Endothelial cell (in vitro differentiated cells): ENCODE measurements around the gene TNIP2. TPM values are rescaled to one million over a fixed set of nuclear protein-coding genes. Genes with fewer than 3 reads are reported as not detected.

Source experiments
- DNase-seq: peaks from one replicate; pipeline ENCODE4 v3.0.0; 2021; ENCODE audit warnings: low spot score
- H3K27ac Mint-ChIP-seq: one replicate; pipeline ENCODE4 v1.8.0; 2021; ENCODE audit warnings: mixed read lengths, inconsistent platforms; ENCODE audit not compliant: unreplicated experiment
- H3K27me3 Mint-ChIP-seq: one replicate; pipeline ENCODE4 v1.8.0; 2021; ENCODE audit warnings: mild to moderate bottlenecking, moderate library complexity, mixed read lengths, inconsistent platforms; ENCODE audit not compliant: unreplicated experiment
- H3K36me3 Mint-ChIP-seq: one replicate; pipeline ENCODE4 v1.8.0; 2021; ENCODE audit warnings: mild to moderate bottlenecking, low read depth, mixed read lengths, inconsistent platforms; ENCODE audit not compliant: unreplicated experiment
- H3K4me1 Mint-ChIP-seq: one replicate; pipeline ENCODE4 v1.8.0; 2021; ENCODE audit warnings: mild to moderate bottlenecking, mixed read lengths, inconsistent platforms; ENCODE audit not compliant: unreplicated experiment
- H3K4me3 Mint-ChIP-seq: one replicate; pipeline ENCODE4 v1.8.0; 2021; ENCODE audit warnings: mild to moderate bottlenecking, mixed read lengths, inconsistent platforms; ENCODE audit not compliant: unreplicated experiment
- H3K9me3 Mint-ChIP-seq: one replicate; pipeline ENCODE4 v1.8.0; 2021; ENCODE audit warnings: mixed read lengths, inconsistent platforms; ENCODE audit not compliant: unreplicated experiment
- total RNA-seq: library from RNA; stranded (reverse); fragmentation: NEBNext Ultra II Directional; extraction: Animal tissue kit (Norgen Biotek cat#: 25700); gene quantifications from one replicate; pipeline ENCODE4 v1.2.1, GENCODE V29; 2021; ENCODE audit not compliant: unreplicated experiment
- TF ChIP-seq, protein P1 (sequence below): fragments of 200-600 bp; sonication (generic); IDR thresholded peaks from one replicate; pipeline ENCODE4 v1.5.0; 2021; ENCODE audit warnings: antibody characterized with exemption; ENCODE audit not compliant: unreplicated experiment

Gene TNIP2
- total RNA-seq, 1 donor from 2014 or later: 29.3 TPM

DNA sequence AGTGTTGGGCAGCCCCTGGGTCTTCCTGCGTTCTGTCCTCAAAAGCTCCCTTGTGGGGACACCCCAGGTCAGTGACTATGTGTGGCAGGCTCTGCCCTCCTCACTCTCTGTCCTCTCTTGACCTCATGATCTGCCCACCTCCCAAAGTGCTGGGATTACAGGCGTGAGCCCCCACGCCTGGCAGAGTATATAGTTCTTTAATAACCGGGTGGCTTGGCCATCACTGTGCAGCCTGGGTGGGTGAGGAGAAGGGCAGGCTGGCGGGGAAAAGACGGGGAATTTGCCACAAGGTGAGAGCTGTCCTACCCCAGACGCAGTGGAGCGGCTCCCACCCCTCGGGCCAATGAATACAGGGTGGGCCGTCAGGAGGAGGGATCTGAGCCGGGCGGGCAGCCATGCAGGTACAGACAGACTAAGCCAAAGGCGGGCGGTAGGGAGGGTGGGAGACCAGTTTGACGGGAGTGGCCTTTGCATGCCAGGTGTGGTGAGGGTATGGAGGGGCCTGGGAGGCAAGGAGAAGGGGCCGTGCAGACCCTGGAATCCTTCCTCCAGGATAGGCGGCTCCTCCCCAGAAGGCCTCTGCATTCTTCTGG is 39.3 kb upstream of the TNIP2 start:
- peaks cover 3% of the 10 kb centered on the region for H3K27me3 Mint-ChIP-seq
- H3K36me3 Mint-ChIP-seq: no peaks in the 10 kb centered on the region
- H3K4me1 Mint-ChIP-seq: peaks cover 28% of the 10 kb centered on the region
- H3K9me3 Mint-ChIP-seq: no peaks in the 10 kb centered on the region
- peak; percentile 3 for DNase-seq
- H3K4me3 Mint-ChIP-seq: no peak overlapping the region
- TF ChIP-seq, protein P1, sequence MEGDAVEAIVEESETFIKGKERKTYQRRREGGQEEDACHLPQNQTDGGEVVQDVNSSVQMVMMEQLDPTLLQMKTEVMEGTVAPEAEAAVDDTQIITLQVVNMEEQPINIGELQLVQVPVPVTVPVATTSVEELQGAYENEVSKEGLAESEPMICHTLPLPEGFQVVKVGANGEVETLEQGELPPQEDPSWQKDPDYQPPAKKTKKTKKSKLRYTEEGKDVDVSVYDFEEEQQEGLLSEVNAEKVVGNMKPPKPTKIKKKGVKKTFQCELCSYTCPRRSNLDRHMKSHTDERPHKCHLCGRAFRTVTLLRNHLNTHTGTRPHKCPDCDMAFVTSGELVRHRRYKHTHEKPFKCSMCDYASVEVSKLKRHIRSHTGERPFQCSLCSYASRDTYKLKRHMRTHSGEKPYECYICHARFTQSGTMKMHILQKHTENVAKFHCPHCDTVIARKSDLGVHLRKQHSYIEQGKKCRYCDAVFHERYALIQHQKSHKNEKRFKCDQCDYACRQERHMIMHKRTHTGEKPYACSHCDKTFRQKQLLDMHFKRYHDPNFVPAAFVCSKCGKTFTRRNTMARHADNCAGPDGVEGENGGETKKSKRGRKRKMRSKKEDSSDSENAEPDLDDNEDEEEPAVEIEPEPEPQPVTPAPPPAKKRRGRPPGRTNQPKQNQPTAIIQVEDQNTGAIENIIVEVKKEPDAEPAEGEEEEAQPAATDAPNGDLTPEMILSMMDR: no peak
- H3K27ac Mint-ChIP-seq: no peak overlapping the region

DNA sequence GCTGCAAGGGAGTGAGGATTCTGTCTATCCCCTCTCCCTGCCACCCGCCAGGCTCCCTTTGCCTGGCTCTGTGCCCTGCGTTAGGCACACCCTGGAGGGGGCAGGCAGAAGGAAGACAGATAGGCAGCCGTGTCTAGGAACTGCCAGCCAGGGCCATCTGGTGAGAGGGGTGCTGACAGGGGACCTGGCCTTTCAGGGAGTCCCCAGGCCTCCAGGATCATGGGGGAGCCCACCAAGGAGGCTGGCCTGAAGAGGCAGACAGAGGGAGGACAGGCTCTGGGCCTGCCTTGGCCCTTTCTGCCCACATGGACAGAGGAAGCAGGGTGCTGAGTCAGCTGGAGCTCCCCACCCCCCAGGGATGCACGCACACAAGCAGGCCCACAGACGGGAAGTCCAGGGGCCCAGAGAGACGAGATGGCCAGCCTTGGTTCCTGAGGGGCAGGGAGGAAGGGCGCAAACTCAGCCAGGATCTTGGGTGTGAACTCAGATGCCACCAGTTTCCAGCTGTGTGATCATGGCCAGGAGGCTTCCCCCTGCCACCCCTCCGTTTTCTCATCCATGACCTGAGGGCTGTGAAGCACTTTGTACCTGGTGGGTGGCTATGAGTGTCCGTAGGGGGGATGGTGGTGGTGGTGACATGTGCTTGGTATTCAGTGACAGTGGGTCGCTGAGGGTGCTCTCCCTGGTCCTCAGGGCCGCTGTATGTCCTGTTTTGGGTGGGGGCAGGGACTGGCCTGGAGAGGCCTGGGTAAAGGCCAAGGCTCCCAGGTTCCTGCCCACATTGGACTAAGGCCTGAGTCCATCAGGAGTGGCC is 38.6 kb upstream of the TNIP2 start:
- Mint-ChIP-seq H3K27ac (no peak overlapping the region), H3K27me3 (peaks cover 4% of the 10 kb centered on the region), H3K36me3 (no peaks in the 10 kb centered on the region), H3K4me3 (peak overlapping the region; percentile 42), H3K9me3 (no peaks in the 10 kb centered on the region), H3K4me1 (peaks cover 24% of the 10 kb centered on the region)
- DNase-seq: peak; percentile 14
- TF ChIP-seq, protein P1: no peak

DNA sequence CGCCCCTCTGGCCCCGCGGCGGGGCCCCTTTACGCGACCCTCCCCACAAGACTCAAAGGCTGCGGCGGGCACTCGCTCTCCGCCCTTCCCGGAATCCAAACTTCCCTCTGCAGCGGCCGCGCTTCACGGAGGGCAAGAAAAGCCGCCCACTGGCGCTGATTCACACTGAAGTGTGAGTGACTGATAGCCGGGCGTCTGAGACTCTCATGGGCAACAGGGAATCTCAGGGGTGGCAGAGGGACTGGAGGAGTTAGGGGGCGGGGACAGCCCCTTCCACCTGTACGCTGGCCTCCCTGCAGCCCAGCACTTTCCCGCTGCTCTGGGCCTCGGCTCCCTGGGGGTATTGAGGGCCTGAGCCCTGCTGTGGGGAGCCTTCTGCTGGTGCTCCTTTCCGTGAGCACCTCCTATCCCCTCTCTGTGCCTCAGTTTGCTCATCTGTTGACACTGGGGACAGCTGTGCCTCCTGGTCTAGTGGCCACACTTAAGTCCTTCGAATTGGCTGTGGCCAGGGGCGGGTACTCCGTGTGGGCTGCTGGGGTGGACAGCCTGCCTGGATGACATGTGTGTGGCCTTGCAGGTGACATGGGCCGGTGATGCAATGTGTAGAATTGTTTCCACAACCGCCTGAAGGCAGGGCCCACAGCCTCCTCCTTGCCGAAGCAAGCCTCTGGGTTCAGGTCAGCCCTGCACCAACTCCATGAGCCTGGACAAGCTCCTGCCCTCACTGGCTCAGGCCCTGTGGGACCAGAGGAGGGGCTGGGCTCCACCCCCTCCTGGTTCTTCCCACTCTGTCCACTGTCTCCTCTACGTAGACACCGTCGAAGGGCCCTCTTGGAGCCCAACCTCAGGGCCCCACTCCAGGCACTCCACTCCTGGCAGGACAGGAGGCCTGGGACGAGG is 37.7 kb upstream of the TNIP2 start:
- TF ChIP-seq, protein P1: no peak
- H3K4me1 Mint-ChIP-seq: peaks cover 26% of the 10 kb centered on the region

DNA sequence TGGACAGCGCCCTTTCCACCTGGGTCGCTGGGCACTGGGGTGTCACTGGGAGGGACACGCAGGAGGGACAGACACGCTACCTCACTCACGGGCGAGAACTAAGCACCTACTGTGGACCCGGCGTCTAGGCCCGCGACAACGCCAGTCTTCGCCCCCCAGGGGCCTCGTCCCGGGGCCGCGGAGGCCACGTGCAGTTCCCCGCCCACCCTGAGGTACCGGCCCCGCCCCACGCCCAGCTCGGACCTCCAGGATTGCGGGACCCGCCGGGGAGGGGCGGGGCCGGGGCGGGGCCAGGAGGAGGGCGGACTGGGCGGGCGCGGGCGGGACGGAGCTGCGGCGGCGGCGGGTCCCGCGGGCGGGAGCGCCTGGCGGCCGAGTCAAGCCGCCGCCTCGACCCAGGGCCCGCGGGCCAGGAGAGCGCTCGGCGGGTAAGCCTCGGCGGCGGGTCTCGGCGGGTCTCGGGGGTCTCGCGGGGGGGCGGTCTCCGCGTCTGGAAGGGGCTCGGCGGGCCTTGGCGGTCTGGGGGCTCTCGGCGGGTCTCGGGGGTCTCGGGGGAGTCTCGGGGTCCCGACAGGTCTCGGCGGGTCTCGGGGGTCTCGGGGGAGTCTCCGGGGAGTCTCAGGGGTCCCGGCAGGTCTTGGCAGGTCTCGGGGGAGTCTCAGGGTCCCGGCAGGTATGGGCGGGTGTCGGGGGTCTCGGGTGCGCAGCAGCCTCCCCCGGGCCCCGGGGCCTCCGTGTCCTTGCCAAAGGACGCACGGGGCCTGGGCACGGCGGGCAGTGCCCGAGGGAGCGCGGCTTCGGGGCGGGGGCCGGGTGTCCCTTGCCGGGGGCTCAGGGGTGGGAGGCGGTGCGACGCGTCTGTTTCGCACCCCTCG is 36.8 kb upstream of the TNIP2 start, which contains the start of gene SH3BP2:
Gene SH3BP2 (plus strand): TSS at position 375 of the 875 bp plus-strand sequence. CDS start 27,533 bp downstream, outside the sequence.
- Mint-ChIP-seq H3K9me3 (no peaks in the 10 kb centered on the region), H3K4me1 (peaks cover 19% of the 10 kb centered on the region), H3K27ac (no peak within 1 kb of the TSS), H3K4me3 (peak within 1 kb of the TSS; percentile 84), H3K36me3 (no peaks in the 10 kb centered on the region), H3K27me3 (peaks cover 9% of the 10 kb centered on the region)
- TF ChIP-seq, protein P1: no peak
- peak; percentile 71 for DNase-seq

More for the DNA sequence above, 37.7 kb upstream of the TNIP2 start:
- Mint-ChIP-seq H3K4me3 (peak overlapping the region; percentile 84), H3K9me3 (no peaks in the 10 kb centered on the region), H3K27me3 (peaks cover 9% of the 10 kb centered on the region), H3K27ac (no peak overlapping the region), H3K36me3 (no peaks in the 10 kb centered on the region)
- peak; percentile 17 for DNase-seq
